HepG2 (cell line): ENCODE measurements around the gene TMEM9. TPM values are rescaled to one million over a fixed set of nuclear protein-coding genes. Genes with fewer than 3 reads are reported as not detected.
A peak's percentile ranks its signal among the peaks of the same experiment; 100 is the strongest.

Experiments
- ATAC-seq: fragments of 200-7000 bp; cut with Tn5 transposase; 3 replicates; pipeline ENCODE4 v1.9.1; 2020; ENCODE audit warnings: mild to moderate bottlenecking, moderate library complexity
- BruUV-seq: library from RNA; stranded (reverse); fragments of 400-500 nt; replicated peaks from 2 replicates; lab custom pipeline; 2021; lab: Mats Ljungman, UMichigan
- CTCF ChIA-PET: fragments of 300-600 bp; formaldehyde crosslinking; extraction: SDS; loops from one replicate; lab custom pipeline; 2021; ENCODE audit warnings: low total read pairs, inconsistent platforms, low intra/inter-chr PET ratio; lab: Yijun Ruan, JAX
- POLR2A ChIA-PET: fragments of 350-600 bp; sonication (Branson Sonifier 250); formaldehyde crosslinking; loops from one replicate; lab custom pipeline; 2020; ENCODE audit warnings: antibody characterized with exemption, inconsistent platforms; lab: Yijun Ruan, JAX
- DNase-seq: peaks from one replicate; pipeline ENCODE4 v3.0.0-alpha.2; 2015; ENCODE audit warnings: low spot score
- FAIRE-seq: peaks from 3 replicates; lab custom pipeline; 2011; peaks lifted over from hg19 to GRCh38; lab: Jason Lieb, UNC
- H2AFZ ChIP-seq: one replicate; pipeline ENCODE4 v1.6.1; 2011; ENCODE audit warnings: low read length, inconsistent platforms
- H3K27ac ChIP-seq: fragments of 300-600 bp; 3 replicates; pipeline ENCODE4 v1.8.0; 2011; ENCODE audit warnings: mixed run types, mild to moderate bottlenecking, mixed read lengths, low read length, inconsistent platforms; ENCODE audit not compliant: insufficient read depth; ENCODE audit errors: extremely low read length
- H3K27me3 ChIP-seq, 2 experiments: fragments of 200-600 bp in 1 of 2; 2 replicates in 1 of 2; 3 replicates in 1 of 2; pipeline versions ENCODE4 v1.6.0 to v1.8.0; 2011; ENCODE audit warnings: low read length in 2 of 2, mild to moderate bottlenecking in 2 of 2, moderate library complexity in 2 of 2, inconsistent platforms in 1 of 2; ENCODE audit not compliant: insufficient read depth in 2 of 2, control insufficient read depth in 1 of 2
- H3K36me3 ChIP-seq, 2 experiments: fragments of 200-600 bp in 1 of 2; replicated peaks in 1 of 2; 2 replicates in 1 of 2; 3 replicates in 1 of 2; pipeline versions ENCODE4 v1.5.1 to v1.8.0; 2011; ENCODE audit warnings: low read length in 2 of 2, inconsistent platforms in 1 of 2; ENCODE audit not compliant: insufficient read depth in 2 of 2, control insufficient read depth in 1 of 2
- H3K4me1 ChIP-seq: 2 replicates; pipeline ENCODE4 v1.5.1; 2012; ENCODE audit warnings: low read length, inconsistent platforms; ENCODE audit not compliant: insufficient read depth
- H3K4me2 ChIP-seq: 2 replicates; pipeline ENCODE4 v1.6.0; 2011; ENCODE audit warnings: low read depth, low read length, inconsistent platforms
- H3K4me3 ChIP-seq, 3 experiments: fragments of 200-600 bp in 1 of 3; sonication (generic), shearing (Covaris generic) in 1 of 3; replicated peaks in 1 of 3; 2 replicates each; pipeline ENCODE4 v1.5.1; 2011 to 2016; ENCODE audit warnings: low read length in 3 of 3, inconsistent platforms in 2 of 3, low read depth in 2 of 3, mild to moderate bottlenecking in 2 of 3, control low read depth in 1 of 3, mixed read lengths in 1 of 3; ENCODE audit not compliant: insufficient read depth in 1 of 3
- H3K79me2 ChIP-seq: one replicate; pipeline ENCODE4 v1.6.1; 2011; ENCODE audit warnings: low read length, inconsistent platforms; ENCODE audit not compliant: insufficient read depth
- H3K9ac ChIP-seq: 2 replicates; pipeline ENCODE4 v1.6.0; 2011; ENCODE audit warnings: mild to moderate bottlenecking, low read depth, low read length, inconsistent platforms; ENCODE audit not compliant: insufficient read depth
- H3K9me3 ChIP-seq: 2 replicates; pipeline ENCODE4 v1.5.1; 2012; ENCODE audit warnings: mild to moderate bottlenecking, low read length
- H4K20me1 ChIP-seq: 2 replicates; pipeline ENCODE4 v1.6.0; 2011; ENCODE audit warnings: inconsistent platforms, mild to moderate bottlenecking, low read length, moderate library complexity; ENCODE audit not compliant: insufficient read depth
- AGO2 ChIP-seq: fragments of 200-400 bp; formaldehyde crosslinking; optimal IDR thresholded peaks from 2 replicates; pipeline ENCODE3; 2017; ENCODE audit warnings: mild to moderate bottlenecking, low read depth, low read length, moderate library complexity
- POLR2G ChIP-seq: fragments of 200-400 bp; formaldehyde crosslinking; IDR thresholded peaks from 2 replicates; pipeline ENCODE4 v1.6.1; 2018; ENCODE audit warnings: mild to moderate bottlenecking, low read depth, low read length, moderate library complexity
- TCF7 ChIP-seq: sonication (generic); IDR thresholded peaks from 2 replicates; pipeline ENCODE4 v1.6.1; 2016; ENCODE audit warnings: antibody characterized with exemption, low read depth
- ZNF282 ChIP-seq: fragments of 450-650 bp; IDR thresholded peaks from 2 replicates; pipeline ENCODE4 v1.6.1; 2018; ENCODE audit not compliant: partially characterized antibody
- ZNF407 ChIP-seq: sonication (generic); formaldehyde crosslinking; IDR thresholded peaks from one replicate; pipeline ENCODE4 v1.5.1; 2020; ENCODE audit warnings: mild to moderate bottlenecking, missing genetic modification reagents; ENCODE audit errors: not compliant biosample characterization
- ZNF83 ChIP-seq: sonication (generic); formaldehyde crosslinking; IDR thresholded peaks from 2 replicates; pipeline ENCODE4 v1.4.0; 2020; ENCODE audit warnings: missing genetic modification reagents, mild to moderate bottlenecking, borderline replicate concordance
- WGBS: methylation state at CpG from one replicate; pipeline ENCODE4 v1.1.6; 2017; ENCODE audit warnings: low lambda C conversion rate; 5-methylcytosine and 5-hydroxymethylcytosine counted together
- in situ Hi-C: cut with HindIII; loops from 2 replicates; pipeline ENCODE4 v1.10.0; 2017; ENCODE audit warnings: low pct_unique_long_range_greater_than_20kb; ENCODE audit not compliant: extremely low pct_ligation_motif_present
- intact Hi-C: fragments of 100-400 bp; cut with micrococcal nuclease; formaldehyde crosslinking; loops from one replicate; pipeline ENCODE4 v1.10.0; 2022; ENCODE audit not compliant: unreplicated experiment
- polyA plus RNA-seq, 8 experiments: library from polyadenylated mRNA; depleted of rRNA in 3 of 8; stranded (reverse) in 7 of 8; unstranded in 1 of 8; fragments of >200 nt; fragmentation: Illumina TruSeq in 4 of 8; extraction: Trizol in 4 of 8; gene quantifications; 2 replicates each; pipeline versions ENCODE4 v1.2.1 to v1.2.3, GENCODE V29; 2011 to 2016; ENCODE audit warnings: low read depth in 4 of 8, missing spikeins in 1 of 8, mixed read lengths in 1 of 8; ENCODE audit not compliant: insufficient read depth in 1 of 8
- total RNA-seq, 5 experiments: library from RNA; depleted of rRNA; stranded (reverse); fragments of >200 nt; fragmentation: Illumina TruSeq; extraction: Trizol; gene quantifications; 2 replicates each; pipeline ENCODE4 v1.2.3, GENCODE V29; 2016; ENCODE audit warnings: low read depth in 1 of 5
- TF ChIP-seq, protein P1 (sequence below): sonication (generic); formaldehyde crosslinking; IDR thresholded peaks from 2 replicates; pipeline ENCODE4 v1.4.0; 2020; ENCODE audit warnings: missing genetic modification reagents

Gene TMEM9
- total and polyA plus RNA-seq, 2 of the 13 experiments (the other 11 are each of a cell fraction or from before 2014, with no cell fraction given), result 60.9 to 102 TPM

GRCh38 chr1:201140235-201140940 lies 13.9 kb downstream of the TMEM9 start:
- H3K27me3 ChIP-seq, result no peaks in the 10 kb centered on the region
- intact Hi-C loops (no loop called here), in situ Hi-C loops (no loop called here)
- no peak for ATAC-seq
- FAIRE-seq, result no peak
- TF ChIP-seq AGO2, result no peak
- peak; percentile 39; the same call in 1 of the 2 replicates for TF ChIP-seq TCF7
- TF ChIP-seq ZNF282, result no peak
- TF ChIP-seq, protein P1, sequence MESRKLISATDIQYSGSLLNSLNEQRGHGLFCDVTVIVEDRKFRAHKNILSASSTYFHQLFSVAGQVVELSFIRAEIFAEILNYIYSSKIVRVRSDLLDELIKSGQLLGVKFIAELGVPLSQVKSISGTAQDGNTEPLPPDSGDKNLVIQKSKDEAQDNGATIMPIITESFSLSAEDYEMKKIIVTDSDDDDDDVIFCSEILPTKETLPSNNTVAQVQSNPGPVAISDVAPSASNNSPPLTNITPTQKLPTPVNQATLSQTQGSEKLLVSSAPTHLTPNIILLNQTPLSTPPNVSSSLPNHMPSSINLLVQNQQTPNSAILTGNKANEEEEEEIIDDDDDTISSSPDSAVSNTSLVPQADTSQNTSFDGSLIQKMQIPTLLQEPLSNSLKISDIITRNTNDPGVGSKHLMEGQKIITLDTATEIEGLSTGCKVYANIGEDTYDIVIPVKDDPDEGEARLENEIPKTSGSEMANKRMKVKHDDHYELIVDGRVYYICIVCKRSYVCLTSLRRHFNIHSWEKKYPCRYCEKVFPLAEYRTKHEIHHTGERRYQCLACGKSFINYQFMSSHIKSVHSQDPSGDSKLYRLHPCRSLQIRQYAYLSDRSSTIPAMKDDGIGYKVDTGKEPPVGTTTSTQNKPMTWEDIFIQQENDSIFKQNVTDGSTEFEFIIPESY (CRISPR knock-in tag), result peak; percentile 52; the same call in 1 of the 2 replicates
- no peak for TF ChIP-seq POLR2G
- ChIA-PET POLR2A (no interaction called here), CTCF (no interaction called here)
- BruUV-seq, result no TSS peak
- H3K4me1 ChIP-seq, result no peaks in the 10 kb centered on the region
- WGBS, result 87% methylated on average over 7 of the region's 10 CpGs
- peaks cover 29 to 93% of the 10 kb centered on the region in 2 experiments for H3K36me3 ChIP-seq
- DNase-seq, result peak; percentile 33
- 0 out of 2 replicates have a peak, but pooled peaks cover 4% of the 10 kb centered on the region for H4K20me1 ChIP-seq
- no peak overlapping the region for H3K27ac ChIP-seq
- H3K4me3 ChIP-seq, result no peak overlapping the region
- H3K9ac ChIP-seq, result no peak overlapping the region
- no peak overlapping the region for H3K4me2 ChIP-seq
- H2AFZ ChIP-seq, result no peak overlapping the region
- H3K9me3 ChIP-seq, result no peaks in the 10 kb centered on the region
- no peaks in the 10 kb centered on the region for H3K79me2 ChIP-seq

DNA sequence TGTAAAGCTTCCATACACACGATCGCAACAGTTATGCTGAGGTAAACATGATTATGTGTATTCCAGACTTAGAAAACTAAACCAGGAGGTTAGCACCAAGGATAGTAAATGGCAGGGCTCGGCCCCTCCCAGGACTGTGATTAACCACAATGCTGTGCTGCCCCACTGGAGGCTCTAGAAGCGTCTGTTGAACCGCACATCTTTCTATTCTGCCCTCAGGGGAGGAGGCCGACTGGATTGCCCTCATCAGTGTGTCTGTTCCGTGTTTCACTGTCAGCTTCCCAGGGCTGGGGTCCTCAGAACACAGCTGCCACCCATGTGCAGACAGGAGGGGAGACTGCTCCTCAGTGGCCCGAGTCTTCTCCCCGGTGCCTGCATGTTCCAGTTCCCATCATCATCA lies 14.5 kb downstream of the TMEM9 start:
- DNase-seq (no peak), ATAC-seq (no peak), FAIRE-seq (no peak)
- BruUV-seq, result no TSS peak
- WGBS, result 96% methylated on average over 7 of the region's 9 CpGs
- no peaks in the 10 kb centered on the region for H3K79me2 ChIP-seq
- H3K9ac ChIP-seq, result no peak overlapping the region
- POLR2A ChIA-PET, result no interaction called here
- H3K4me3 ChIP-seq, result no peak overlapping the region
- intact Hi-C loops (no loop called here), in situ Hi-C loops (no loop called here)
- H4K20me1 ChIP-seq, result 0 out of 2 replicates have a peak, but pooled peaks cover 4% of the 10 kb centered on the region
- no peak overlapping the region for H2AFZ ChIP-seq
- H3K27ac ChIP-seq, result no peak overlapping the region
- CTCF ChIA-PET, result no interaction called here
- H3K4me1 ChIP-seq, result no peaks in the 10 kb centered on the region
- H3K27me3 ChIP-seq, result no peaks in the 10 kb centered on the region
- peaks cover 28 to 93% of the 10 kb centered on the region in 2 experiments for H3K36me3 ChIP-seq
- H3K4me2 ChIP-seq, result no peak overlapping the region
- H3K9me3 ChIP-seq, result no peaks in the 10 kb centered on the region
- TF ChIP-seq ZNF407 (no peak), ZNF83 (no peak)
